Erythroblast (primary cell): ENCODE results near the gene SNX11.
"Not testable (repeated sequence)": the region's sequence is repeated elsewhere in the genome, so short reads cannot be mapped to it uniquely, and the experiment has no call there.

Experiments used
- GATA1 ChIP-seq: IDR thresholded peaks from 2 replicates; pipeline ENCODE4 v1.6.1; 2011; ENCODE audit warnings: low read depth, mild to moderate bottlenecking, control low read depth, low read length, moderate library complexity
- POLR2A ChIP-seq: IDR thresholded peaks from 2 replicates; pipeline ENCODE4 v1.6.1; 2011; ENCODE audit warnings: mild to moderate bottlenecking, low read length

DNA sequence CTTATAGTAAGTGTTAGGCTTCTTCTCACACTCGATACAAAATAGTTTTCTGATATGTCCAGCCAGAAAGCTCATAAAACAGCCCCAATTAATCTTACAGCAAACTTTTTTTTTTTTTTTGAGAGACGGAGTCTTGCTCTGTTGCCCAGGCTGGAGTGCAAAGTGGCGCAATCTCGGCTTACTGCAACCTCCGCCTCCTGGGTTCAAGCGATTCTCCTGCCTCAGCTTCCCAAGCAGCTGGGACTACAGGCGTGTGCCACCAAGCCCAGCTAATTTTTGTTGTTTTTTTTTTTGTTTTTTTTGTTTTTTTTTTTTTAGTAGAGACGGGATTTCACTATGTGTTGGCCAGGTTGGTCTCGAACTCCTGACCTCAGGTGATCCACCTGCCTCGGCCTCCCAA is 30.4 kb upstream of the SNX11 start:
- TF ChIP-seq POLR2A, GATA1: not testable (repeated sequence)
